ENCODE data around the gene ZNF136. TPM values are rescaled to one million over a fixed set of nuclear protein-coding genes. Genes with fewer than 3 reads are reported as not detected.

The ZNF136 gene
- total and polyA plus RNA-seq, 2 donors (not counting 3 experiments of a cell fraction or from before 2014, with no cell fraction given) = 0.92 to 3.5 TPM

DNA sequence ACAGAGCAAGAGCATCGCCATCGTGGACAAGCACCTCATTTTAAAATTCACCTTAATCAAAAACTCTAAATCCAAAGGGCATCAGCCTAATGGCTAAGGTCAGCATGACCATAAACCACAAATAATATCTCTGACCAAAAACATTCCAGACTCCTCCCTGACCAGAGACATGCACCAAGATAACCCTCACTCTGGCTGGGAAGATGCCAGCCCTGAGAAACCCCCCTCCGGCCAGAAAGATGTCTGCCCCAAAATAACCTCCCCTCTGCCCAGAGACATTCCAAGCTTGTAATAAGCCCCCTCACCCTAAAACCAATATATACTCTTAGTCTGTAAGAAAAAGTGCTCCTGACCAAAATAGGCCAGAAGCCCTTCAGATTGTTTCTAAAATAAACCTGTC, 70.1 kb downstream of the ZNF136 start:
- FAIRE-seq (no peak), DNase-seq (ENCODE audit: low read depth, low spot score) (no peak)
- no peak overlapping the region for H3K4me2 ChIP-seq (ENCODE audit: insufficient read depth, low read length)
- no peaks in the 10 kb centered on the region for H3K4me1 ChIP-seq (ENCODE audit: control insufficient read depth, extremely low read depth, insufficient read depth, low read length)
- H3K36me3 ChIP-seq (ENCODE audit: control insufficient read depth in 2 of 2, extremely low read depth in 1 of 2, insufficient read depth in 2 of 2, low read length in 2 of 2) = no peaks in the 10 kb centered on the region
- H2AFZ ChIP-seq (ENCODE audit: low read depth, low read length) = no peak overlapping the region
- no peaks in the 10 kb centered on the region for H4K20me1 ChIP-seq (replicated peaks; ENCODE audit: control insufficient read depth, extremely low read depth, insufficient read depth, low read length)
- no peak overlapping the region for H3K27ac ChIP-seq (ENCODE audit: insufficient read depth, low read depth, low read length)
- intact Hi-C loops (cut with micrococcal nuclease) = no loop called here
- no peaks in the 10 kb centered on the region for H3K27me3 ChIP-seq (ENCODE audit: control insufficient read depth in 2 of 2, insufficient read depth in 2 of 2, low read length in 2 of 2)
- H3K9me3 ChIP-seq (replicated peaks; ENCODE audit: control insufficient read depth, insufficient read depth, low read length) = peaks cover 2% of the 10 kb centered on the region
- TF ChIP-seq, protein P1, sequence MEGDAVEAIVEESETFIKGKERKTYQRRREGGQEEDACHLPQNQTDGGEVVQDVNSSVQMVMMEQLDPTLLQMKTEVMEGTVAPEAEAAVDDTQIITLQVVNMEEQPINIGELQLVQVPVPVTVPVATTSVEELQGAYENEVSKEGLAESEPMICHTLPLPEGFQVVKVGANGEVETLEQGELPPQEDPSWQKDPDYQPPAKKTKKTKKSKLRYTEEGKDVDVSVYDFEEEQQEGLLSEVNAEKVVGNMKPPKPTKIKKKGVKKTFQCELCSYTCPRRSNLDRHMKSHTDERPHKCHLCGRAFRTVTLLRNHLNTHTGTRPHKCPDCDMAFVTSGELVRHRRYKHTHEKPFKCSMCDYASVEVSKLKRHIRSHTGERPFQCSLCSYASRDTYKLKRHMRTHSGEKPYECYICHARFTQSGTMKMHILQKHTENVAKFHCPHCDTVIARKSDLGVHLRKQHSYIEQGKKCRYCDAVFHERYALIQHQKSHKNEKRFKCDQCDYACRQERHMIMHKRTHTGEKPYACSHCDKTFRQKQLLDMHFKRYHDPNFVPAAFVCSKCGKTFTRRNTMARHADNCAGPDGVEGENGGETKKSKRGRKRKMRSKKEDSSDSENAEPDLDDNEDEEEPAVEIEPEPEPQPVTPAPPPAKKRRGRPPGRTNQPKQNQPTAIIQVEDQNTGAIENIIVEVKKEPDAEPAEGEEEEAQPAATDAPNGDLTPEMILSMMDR (IDR thresholded peaks at IDR 0.05; ENCODE audit: extremely low read depth in 1 of 2, insufficient read depth in 1 of 2, low read depth in 1 of 2, low read length in 2 of 2) = no peak
- no peak for TF ChIP-seq POLR2A (IDR thresholded peaks at IDR 0.05; ENCODE audit: low read depth, low read length)
- no peak for TF ChIP-seq FOS (IDR thresholded peaks at IDR 0.05; ENCODE audit: borderline replicate concordance, insufficient read depth, low read length)
- no peak for TF ChIP-seq POLR2AphosphoS5 (IDR thresholded peaks at IDR 0.05; ENCODE audit: insufficient read depth, low read depth, low read length)
- TF ChIP-seq, protein P2, sequence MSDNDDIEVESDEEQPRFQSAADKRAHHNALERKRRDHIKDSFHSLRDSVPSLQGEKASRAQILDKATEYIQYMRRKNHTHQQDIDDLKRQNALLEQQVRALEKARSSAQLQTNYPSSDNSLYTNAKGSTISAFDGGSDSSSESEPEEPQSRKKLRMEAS (IDR thresholded peaks at IDR 0.05; ENCODE audit: insufficient read depth, insufficient read length) = no peak
- TF ChIP-seq JUN (IDR thresholded peaks at IDR 0.05; ENCODE audit: borderline replicate concordance, insufficient read depth, insufficient read length, low read depth) = no peak
- no peak for TF ChIP-seq GATA2 (IDR thresholded peaks at IDR 0.05; ENCODE audit: insufficient read depth, insufficient read length, low read depth, low read length)
- no peak for TF ChIP-seq MYC (IDR thresholded peaks at IDR 0.05; ENCODE audit: low read depth, low read length)
- TF ChIP-seq EZH2 (IDR thresholded peaks at IDR 0.05; ENCODE audit: borderline replicate concordance, low read depth, low read length, severe bottlenecking) = no peak
- ChIA-PET POLR2A (no interaction called here), CTCF (no interaction called here)
- no TSS peak for BruUV-seq (replicated peaks)
- dilution Hi-C loops (cut with MboI; ENCODE audit: extremely low pct_ligation_motif_present, low sequenced_read_pairs) = no loop called here
- no peaks in the 10 kb centered on the region for H3K79me2 ChIP-seq (ENCODE audit: control insufficient read depth, insufficient read depth, low read length)
- H3K4me3 ChIP-seq (replicated peaks in 1 of 3; ENCODE audit: insufficient read depth in 1 of 3, low read depth in 1 of 3, low read length in 3 of 3) = no peak overlapping the region
- H3K9me1 ChIP-seq (replicated peaks; ENCODE audit: control insufficient read depth, extremely low read depth, insufficient read depth, low read length) = no peaks in the 10 kb centered on the region
- no peak overlapping the region for H3K9ac ChIP-seq (replicated peaks; ENCODE audit: extremely low read depth, insufficient read depth, low read length)
